ENCODE results near the gene TXN2. TPM values are rescaled to one million over a fixed set of nuclear protein-coding genes. Genes with fewer than 3 reads are reported as not detected.
A peak's percentile ranks its signal among the peaks of the same experiment; 100 is the strongest.
"Not testable (repeated sequence)": the region's sequence is repeated elsewhere in the genome, so short reads cannot be mapped to it uniquely, and the experiment has no call there.

Gene TXN2
- total RNA-seq, 1 experiment from 2014 or later: 87.0 TPM

DNA sequence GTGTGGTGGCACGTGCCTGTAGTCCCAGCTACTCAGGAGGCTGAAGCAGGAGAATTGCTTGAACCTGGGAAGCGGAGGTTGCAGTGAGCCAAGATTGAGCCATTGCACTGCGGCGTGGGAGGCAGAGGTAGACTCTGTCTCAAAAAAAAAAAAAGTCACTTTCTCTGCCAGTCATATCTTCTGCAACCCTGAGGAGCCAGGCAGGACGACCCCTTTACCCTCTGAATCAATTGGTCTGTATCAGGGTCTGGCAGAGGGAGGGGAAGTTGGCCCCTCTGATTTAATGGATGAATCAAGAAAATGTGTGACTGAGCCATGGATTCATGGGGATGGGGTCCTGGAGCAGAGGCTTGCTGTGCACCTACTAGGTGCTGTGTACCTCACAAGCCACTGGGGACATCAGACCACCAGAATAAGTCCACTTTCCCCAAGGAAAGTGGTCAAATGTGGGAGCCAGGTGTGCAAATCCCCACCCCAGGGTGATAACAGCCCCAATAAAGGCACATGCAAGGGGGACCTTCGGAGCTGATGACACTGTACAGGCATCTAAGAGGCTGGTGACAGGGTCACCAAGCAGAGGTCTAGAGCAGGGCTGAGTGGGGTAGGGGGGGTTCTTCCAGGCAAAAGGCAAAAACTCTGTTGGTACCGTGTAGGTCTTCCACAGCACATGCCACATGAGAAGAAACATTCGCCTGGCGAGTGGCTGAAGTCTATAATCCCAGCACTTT is 29.0 kb downstream of the TXN2 start:
- DNase-seq (ENCODE audit: low read depth, low spot score) (no peak), ATAC-seq (no peak)
- peak overlapping the region; percentile 85 for H3K4me2 ChIP-seq (ENCODE audit: low read length)
- POLR2A ChIA-PET: interaction anchor here (0.6 to 1.0 kb wide), 6 partner anchors 13 to 213 kb away, joined by 3 to 5 read pairs (median 3); partner anchors contain the start of genes APOL2 and TXN2
- H3K79me2 ChIP-seq (ENCODE audit: insufficient read depth, low read length): no peaks in the 10 kb centered on the region
- H3K4me3 ChIP-seq (replicated peaks in 1 of 2; ENCODE audit: low read depth in 1 of 2, low read length in 2 of 2): no peak overlapping the region
- 0 out of 2 replicates have a peak overlapping the region, but pooled peaks have one; percentile 3 for H3K9ac ChIP-seq (ENCODE audit: low read length)
- H3K4me1 ChIP-seq (ENCODE audit: control insufficient read depth in 1 of 2, insufficient read depth in 2 of 2, low read length in 2 of 2): peaks cover 29 to 48% of the 10 kb centered on the region in 2 experiments
- intact Hi-C loops (cut with micrococcal nuclease): loop anchor here (5.0 kb wide), 1 partner anchor 65 kb away; the partner anchor contains the start of gene MYH9
- BruUV-seq (replicated peaks): TSS peak; percentile 64
- H2AFZ ChIP-seq (ENCODE audit: low read depth, low read length, poor library complexity, severe bottlenecking): no peak overlapping the region
- no peaks in the 10 kb centered on the region for H3K27me3 ChIP-seq (ENCODE audit: insufficient read depth, low read length)
- H3K27ac ChIP-seq (ENCODE audit: low read depth, low read length): peak overlapping the region; percentile 50
- H3K9me2 ChIP-seq (ENCODE audit: insufficient read depth): no peaks in the 10 kb centered on the region
- CTCF ChIA-PET: no interaction called here
- no peaks in the 10 kb centered on the region for H3K9me3 ChIP-seq (ENCODE audit: control insufficient read depth in 1 of 2, insufficient read depth in 1 of 2, low read depth in 1 of 2, low read length in 2 of 2)
- H4K20me1 ChIP-seq (ENCODE audit: insufficient read depth): no peaks in the 10 kb centered on the region
- RAD21 ChIA-PET (ENCODE audit: low non-redundant PET in 1 of 2, low total read pairs in 2 of 2, uncharacterized antibody in 2 of 2, unreplicated experiment in 2 of 2): interaction anchor here in 1 of 2 experiments (0.6 kb wide), 1 partner anchor 1000 kb away, joined by 3 read pairs; no protein-coding TSS in a partner anchor
- H3K36me3 ChIP-seq (ENCODE audit: control insufficient read depth in 1 of 2, insufficient read depth in 2 of 2, low read length in 2 of 2): no peaks in the 10 kb centered on the region
- 0 out of 6 replicates have a peak, but pooled peaks of 1 of the 3 experiments have one; percentile 7 for TF ChIP-seq CTCF (IDR thresholded peaks at IDR 0.05 in 2 of 3, conservative IDR thresholded peaks at IDR 0.05 in 1 of 3; ENCODE audit: borderline replicate concordance in 1 of 3, insufficient read depth in 1 of 3, low read depth in 2 of 3, low read length in 2 of 3)
- TF ChIP-seq EZH2 (IDR thresholded peaks at IDR 0.05): no peak

- H4K20me1 ChIP-seq (ENCODE audit: insufficient read depth); CTCF ChIA-PET; POLR2A ChIA-PET; H3K27me3 ChIP-seq (ENCODE audit: insufficient read depth, low read length); H3K9me2 ChIP-seq (ENCODE audit: insufficient read depth); H3K36me3 ChIP-seq (ENCODE audit: control insufficient read depth in 1 of 2, insufficient read depth in 2 of 2, low read length in 2 of 2); ATAC-seq; BruUV-seq (replicated peaks); H2AFZ ChIP-seq (ENCODE audit: low read depth, low read length, poor library complexity, severe bottlenecking); DNase-seq (ENCODE audit: low read depth, low spot score); H3K9me3 ChIP-seq (ENCODE audit: control insufficient read depth in 1 of 2, insufficient read depth in 1 of 2, low read depth in 1 of 2, low read length in 2 of 2); H3K4me3 ChIP-seq (replicated peaks in 1 of 2; ENCODE audit: low read depth in 1 of 2, low read length in 2 of 2); H3K79me2 ChIP-seq (ENCODE audit: insufficient read depth, low read length): not testable (repeated sequence)
- intact Hi-C loops (cut with micrococcal nuclease): loop anchor here (5.0 kb wide), 1 partner anchor 64 kb away; the partner anchor contains the start of gene MYH9
- RAD21 ChIA-PET (ENCODE audit: low non-redundant PET in 1 of 2, low total read pairs in 2 of 2, uncharacterized antibody in 2 of 2, unreplicated experiment in 2 of 2): interaction anchor here in 1 of 2 experiments (0.6 kb wide), 1 partner anchor 113 kb away, joined by 3 read pairs; no protein-coding TSS in a partner anchor
- H3K9ac ChIP-seq (ENCODE audit: low read length): peak overlapping the region; percentile 47; the same call in 1 of the 2 replicates
- H3K27ac ChIP-seq (ENCODE audit: low read depth, low read length): peak overlapping the region; percentile 50
- H3K4me1 ChIP-seq (ENCODE audit: control insufficient read depth in 1 of 2, insufficient read depth in 2 of 2, low read length in 2 of 2): peaks cover 29 to 48% of the 10 kb centered on the region in 2 experiments
- H3K4me2 ChIP-seq (ENCODE audit: low read length): peak overlapping the region; percentile 85
Observed at GRCh38 chr22:36450923-36451322, 30.5 kb downstream of the TXN2 start.
